GM21717 (cell line): Measurements from ENCODE around the gene DBNDD1.
A peak's percentile ranks its signal among the peaks of the same experiment; 100 is the strongest.
"Not testable (repeated sequence)": the region's sequence is repeated elsewhere in the genome, so short reads cannot be mapped to it uniquely, and the experiment has no call there.

Source experiments
- ATAC-seq: cut with Tn5 transposase; IDR thresholded peaks from one replicate; pipeline ENCODE4 v1.9.1; 2021; ENCODE audit warnings: mild to moderate bottlenecking, moderate library complexity; ENCODE audit not compliant: unreplicated experiment

Gene DBNDD1

GRCh38 chr16:89994389-89994720 lies 24.9 kb downstream of the DBNDD1 start:
- ATAC-seq, result no peak

- no peak for ATAC-seq
These were observed 25.3 kb downstream of the DBNDD1 start for GRCh38 chr16:89993971-89994370.

- ATAC-seq, result no peak
These were observed 25.9 kb downstream of the DBNDD1 start for GRCh38 chr16:89993377-89993776.

GRCh38 chr16:89990799-89991198 lies 28.5 kb downstream of the DBNDD1 start:
- no peak for ATAC-seq

- no peak for ATAC-seq
These were observed 30.3 kb downstream of the DBNDD1 start for GRCh38 chr16:89988951-89989350.

- no peak for ATAC-seq
These were observed 32.1 kb downstream of the DBNDD1 start for GRCh38 chr16:89987169-89987568.

- no peak for ATAC-seq
These were observed 32.7 kb downstream of the DBNDD1 start for GRCh38 chr16:89986600-89986999.

GRCh38 chr16:89985219-89985618 lies 34.0 kb downstream of the DBNDD1 start:
- ATAC-seq, result no peak

GRCh38 chr16:89984216-89984615 lies 35.0 kb downstream of the DBNDD1 start:
- ATAC-seq, result no peak

- ATAC-seq, result no peak
These were observed 35.7 kb downstream of the DBNDD1 start for GRCh38 chr16:89983536-89983935.

GRCh38 chr16:89982318-89982717 lies 36.9 kb downstream of the DBNDD1 start:
- ATAC-seq, result no peak

- peak; percentile 50 for ATAC-seq
These were observed 37.8 kb downstream of the DBNDD1 start for GRCh38 chr16:89981414-89981813.

- no peak for ATAC-seq
These were observed 44.4 kb downstream of the DBNDD1 start for GRCh38 chr16:89974870-89975269.

- no peak for ATAC-seq
These were observed 45.5 kb downstream of the DBNDD1 start for GRCh38 chr16:89973654-89974335.

- ATAC-seq, result no peak
These were observed 46.0 kb downstream of the DBNDD1 start for GRCh38 chr16:89973235-89973634.

- ATAC-seq, result peak; percentile 72
These were observed 46.7 kb downstream of the DBNDD1 start for GRCh38 chr16:89972244-89973234.

- ATAC-seq, result peak; percentile 13
These were observed 47.6 kb downstream of the DBNDD1 start for GRCh38 chr16:89971495-89972243.

GRCh38 chr16:89969741-89970410 lies 49.4 kb downstream of the DBNDD1 start:
- no peak for ATAC-seq

GRCh38 chr16:89968074-89968473 lies 51.2 kb downstream of the DBNDD1 start:
- ATAC-seq, result not testable (repeated sequence)

GRCh38 chr16:89967436-89967835 lies 51.8 kb downstream of the DBNDD1 start:
- not testable (repeated sequence) for ATAC-seq

GRCh38 chr16:89966756-89967155 lies 52.5 kb downstream of the DBNDD1 start:
- no peak for ATAC-seq
